ENCODE measurements around the gene BMPER. TPM values are rescaled to one million over a fixed set of nuclear protein-coding genes. Genes with fewer than 3 reads are reported as not detected.

Gene BMPER
- total and polyA plus RNA-seq, 10 of the 15 experiments (the other 5 are each of a cell fraction or from before 2014, with no cell fraction given), result 0.02 to 0.08 TPM; not detected in 8

DNA sequence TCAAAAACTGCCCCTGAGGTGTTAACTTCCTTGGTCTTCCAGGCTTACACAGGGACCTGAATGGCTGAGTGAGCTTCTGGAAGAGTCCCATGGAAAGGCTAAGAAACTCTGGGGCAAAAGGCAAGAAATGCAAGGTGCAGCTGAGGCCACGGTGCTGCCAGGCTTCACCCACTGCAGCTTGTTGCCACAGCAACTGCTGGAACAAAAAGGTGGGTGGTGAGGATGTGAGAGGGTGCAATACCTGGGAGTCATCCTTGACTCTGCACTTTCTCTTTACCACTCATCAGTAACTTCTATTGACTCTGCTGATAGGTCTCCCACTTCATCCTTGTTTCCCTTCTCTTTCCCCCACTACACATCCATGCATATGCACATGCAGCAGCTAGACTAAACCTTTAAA is 258.6 kb downstream of the BMPER start (continued):
- TF ChIP-seq ESRRA (IDR thresholded peaks at IDR 0.05; ENCODE audit: low read length), result no peak
- TF ChIP-seq ZBED1 (IDR thresholded peaks at IDR 0.05; ENCODE audit: borderline replicate concordance), result no peak
- TF ChIP-seq SIN3A (IDR thresholded peaks at IDR 0.05; ENCODE audit: low read depth, low read length), result no peak
- TF ChIP-seq, protein P1, sequence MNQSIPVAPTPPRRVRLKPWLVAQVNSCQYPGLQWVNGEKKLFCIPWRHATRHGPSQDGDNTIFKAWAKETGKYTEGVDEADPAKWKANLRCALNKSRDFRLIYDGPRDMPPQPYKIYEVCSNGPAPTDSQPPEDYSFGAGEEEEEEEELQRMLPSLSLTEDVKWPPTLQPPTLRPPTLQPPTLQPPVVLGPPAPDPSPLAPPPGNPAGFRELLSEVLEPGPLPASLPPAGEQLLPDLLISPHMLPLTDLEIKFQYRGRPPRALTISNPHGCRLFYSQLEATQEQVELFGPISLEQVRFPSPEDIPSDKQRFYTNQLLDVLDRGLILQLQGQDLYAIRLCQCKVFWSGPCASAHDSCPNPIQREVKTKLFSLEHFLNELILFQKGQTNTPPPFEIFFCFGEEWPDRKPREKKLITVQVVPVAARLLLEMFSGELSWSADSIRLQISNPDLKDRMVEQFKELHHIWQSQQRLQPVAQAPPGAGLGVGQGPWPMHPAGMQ (IDR thresholded peaks at IDR 0.05; ENCODE audit: borderline replicate concordance), result no peak
- no peak for TF ChIP-seq KLF5 (IDR thresholded peaks at IDR 0.05; ENCODE audit: partially characterized antibody)
- TF ChIP-seq, protein P2, sequence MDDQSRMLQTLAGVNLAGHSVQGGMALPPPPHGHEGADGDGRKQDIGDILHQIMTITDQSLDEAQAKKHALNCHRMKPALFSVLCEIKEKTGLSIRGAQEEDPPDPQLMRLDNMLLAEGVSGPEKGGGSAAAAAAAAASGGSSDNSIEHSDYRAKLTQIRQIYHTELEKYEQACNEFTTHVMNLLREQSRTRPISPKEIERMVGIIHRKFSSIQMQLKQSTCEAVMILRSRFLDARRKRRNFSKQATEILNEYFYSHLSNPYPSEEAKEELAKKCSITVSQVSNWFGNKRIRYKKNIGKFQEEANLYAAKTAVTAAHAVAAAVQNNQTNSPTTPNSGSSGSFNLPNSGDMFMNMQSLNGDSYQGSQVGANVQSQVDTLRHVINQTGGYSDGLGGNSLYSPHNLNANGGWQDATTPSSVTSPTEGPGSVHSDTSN (IDR thresholded peaks at IDR 0.05; ENCODE audit: insufficient replicate concordance, low read depth, low read length), result no peak
- TF ChIP-seq RAD21 (IDR thresholded peaks at IDR 0.05; ENCODE audit: insufficient read depth, low read depth, low read length), result no peak

DNA sequence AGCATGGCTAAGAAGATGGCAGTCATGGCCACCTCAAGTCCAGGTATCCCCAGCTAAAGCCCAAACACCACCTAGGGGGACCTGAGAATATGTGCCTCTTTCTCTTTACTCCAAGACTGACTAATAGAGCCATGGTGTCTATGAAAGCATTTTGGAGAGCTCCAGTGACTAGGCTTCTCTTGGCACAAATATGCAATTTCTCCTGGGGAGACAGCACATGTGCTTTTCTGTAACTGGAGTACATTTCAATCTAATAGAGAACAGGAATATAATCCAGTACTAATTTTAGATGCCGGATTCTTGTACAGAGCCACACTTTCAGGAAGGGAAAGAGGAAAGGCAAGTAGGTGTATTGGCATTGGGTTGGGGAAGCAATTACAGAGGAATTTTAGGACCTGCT is 260.1 kb downstream of the BMPER start:
- TF ChIP-seq RAD51 (IDR thresholded peaks at IDR 0.05) (no peak), TBL1XR1 (IDR thresholded peaks at IDR 0.05; ENCODE audit: low read depth, low read length) (no peak), BMI1 (IDR thresholded peaks at IDR 0.05; ENCODE audit: borderline replicate concordance) (no peak), IKZF1 (conservative IDR thresholded peaks at IDR 0.05) (no peak), BHLHE40 (IDR thresholded peaks at IDR 0.05; ENCODE audit: borderline replicate concordance in 1 of 2, low read depth in 2 of 2, low read length in 1 of 2) (no peak), SREBF1 (IDR thresholded peaks at IDR 0.05; ENCODE audit: low read length) (no peak), NR2F1 (conservative IDR thresholded peaks at IDR 0.05) (no peak), CBX5 (IDR thresholded peaks at IDR 0.05; ENCODE audit: low read depth) (no peak), MLLT1 (IDR thresholded peaks at IDR 0.05) (no peak), SPI1 (IDR thresholded peaks at IDR 0.05; ENCODE audit: borderline replicate concordance, insufficient read depth, low read depth, low read length) (no peak), PML (IDR thresholded peaks at IDR 0.05; ENCODE audit: low read length) (no peak), ESRRA (IDR thresholded peaks at IDR 0.05; ENCODE audit: low read length) (no peak), FOS (IDR thresholded peaks at IDR 0.05; ENCODE audit: borderline replicate concordance, extremely low read depth, insufficient read length) (no peak), JUND (IDR thresholded peaks at IDR 0.05; ENCODE audit: low read depth, low read length) (no peak), NFYA (IDR thresholded peaks at IDR 0.05; ENCODE audit: borderline replicate concordance, low read depth, low read length) (no peak)
- SMC1A ChIA-PET (ENCODE audit: uncharacterized antibody, unreplicated experiment), result interaction anchor here (0.9 kb wide), 1 partner anchor 22 kb away, joined by 4 read pairs; no protein-coding TSS in a partner anchor
- no peaks in the 10 kb centered on the region for H3K9me3 ChIP-seq (replicated peaks; ENCODE audit: control insufficient read depth, insufficient read depth, low read length)
- no peaks in the 10 kb centered on the region for H3K79me2 ChIP-seq (ENCODE audit: control insufficient read depth, insufficient read depth, low read length)
- no peaks in the 10 kb centered on the region for H3K27me3 ChIP-seq (replicated peaks in 1 of 2; ENCODE audit: control insufficient read depth in 2 of 2, insufficient read depth in 2 of 2, low read length in 1 of 2)
- in situ Hi-C loops (cut with MboI) (no loop called here), intact Hi-C loops (cut with micrococcal nuclease; ENCODE audit: unreplicated experiment) (no loop called here)
- H3K4me3 ChIP-seq, result no peak overlapping the region
- H2AFZ ChIP-seq (ENCODE audit: control insufficient read depth, low read depth, low read length), result no peak overlapping the region
- ATAC-seq (no peak), DNase-seq (ENCODE audit: low read depth, low spot score) (no peak), FAIRE-seq (no peak)
- no peak overlapping the region for H3K4me2 ChIP-seq (ENCODE audit: control insufficient read depth, insufficient read depth)
- CTCF ChIA-PET, result no interaction called here
- H3K4me1 ChIP-seq (ENCODE audit: control insufficient read depth, insufficient read depth, low read length), result no peaks in the 10 kb centered on the region
- H4K20me1 ChIP-seq (ENCODE audit: control insufficient read depth, insufficient read depth), result no peaks in the 10 kb centered on the region
- H3K9ac ChIP-seq (ENCODE audit: control insufficient read depth, insufficient read depth, low read length), result no peak overlapping the region
- RAD21 ChIA-PET (ENCODE audit: unreplicated experiment), result no interaction called here
- no TSS peak for BruUV-seq (replicated peaks)
- no peaks in the 10 kb centered on the region for H3K36me3 ChIP-seq (ENCODE audit: control insufficient read depth in 2 of 2, insufficient read depth in 2 of 2, low read length in 1 of 2)
- no peak overlapping the region for H3K27ac ChIP-seq (ENCODE audit: control insufficient read depth, insufficient read depth)
- 61% methylated on average over 1 of the region's 1 CpG for WGBS (ENCODE audit: insufficient coverage, insufficient replicate concordance, low lambda C conversion rate, missing lambda C conversion rate)
- POLR2A ChIA-PET, result no interaction called here
